ENCODE measurements around the gene GLIPR2. TPM values are rescaled to one million over a fixed set of nuclear protein-coding genes. Genes with fewer than 3 reads are reported as not detected.

The GLIPR2 gene, protein sequence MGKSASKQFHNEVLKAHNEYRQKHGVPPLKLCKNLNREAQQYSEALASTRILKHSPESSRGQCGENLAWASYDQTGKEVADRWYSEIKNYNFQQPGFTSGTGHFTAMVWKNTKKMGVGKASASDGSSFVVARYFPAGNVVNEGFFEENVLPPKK
- total RNA-seq: 15.0 TPM

DNA sequence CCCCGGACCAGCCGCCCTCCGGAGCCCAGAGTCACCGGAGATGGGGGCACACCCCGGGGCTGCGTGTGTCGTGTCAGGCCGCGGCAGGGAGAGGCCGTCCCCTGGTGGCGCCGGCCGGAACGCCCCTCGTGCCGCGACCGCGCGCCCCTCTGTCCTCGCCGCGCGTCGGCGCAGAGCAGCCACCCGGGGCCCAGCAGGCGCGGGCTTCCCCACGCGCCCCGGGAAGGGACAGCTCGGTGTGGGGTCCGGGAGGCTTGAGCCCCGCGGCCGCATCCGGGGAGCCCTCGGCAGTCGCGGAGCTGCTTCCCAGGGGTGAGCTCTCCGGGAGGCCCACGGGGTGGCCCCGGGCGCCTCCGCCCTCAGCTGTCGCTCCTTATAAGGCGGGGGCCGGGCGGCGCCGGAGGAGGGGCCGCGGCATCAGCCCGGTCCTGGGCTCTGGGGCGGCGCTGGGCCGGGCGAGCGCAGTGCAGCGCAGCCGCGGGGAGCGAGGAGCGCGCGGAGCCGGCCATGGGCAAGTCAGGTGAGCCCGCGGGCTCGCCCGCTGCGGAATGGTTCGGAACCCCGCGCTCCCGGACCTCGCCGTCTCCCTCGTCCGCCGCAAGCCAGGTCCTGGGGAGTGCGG is at the start of gene GLIPR2:
Gene GLIPR2, plus strand, starts transcription at position 462 of the 622 bp plus-strand sequence. Its CDS starts 46 bp downstream, at position 508.

DNA sequence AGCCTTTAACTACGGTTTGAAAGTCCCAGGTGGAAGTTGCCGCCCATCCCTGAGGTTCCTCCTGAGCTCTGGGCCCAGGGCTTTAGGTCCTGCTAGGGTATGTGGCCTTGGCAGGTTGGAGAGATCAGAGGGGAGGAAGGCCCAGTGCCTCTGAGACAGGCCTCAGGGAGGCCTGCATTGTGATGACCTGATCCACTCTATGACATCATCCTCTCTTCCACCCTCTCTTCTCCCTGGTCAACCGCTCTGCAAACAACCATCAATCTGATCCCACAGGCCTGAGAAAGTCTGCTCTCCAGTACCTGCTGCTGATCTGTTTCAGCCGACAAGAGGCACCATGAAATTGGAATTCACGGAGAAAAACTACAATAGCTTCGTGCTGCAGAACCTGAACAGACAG is 32.6 kb downstream of the GLIPR2 start, which contains the start of gene CCIN:
Gene CCIN, plus strand, starts transcription at position 223 of the 400 bp plus-strand sequence. Its CDS starts 115 bp downstream, at position 338.

DNA sequence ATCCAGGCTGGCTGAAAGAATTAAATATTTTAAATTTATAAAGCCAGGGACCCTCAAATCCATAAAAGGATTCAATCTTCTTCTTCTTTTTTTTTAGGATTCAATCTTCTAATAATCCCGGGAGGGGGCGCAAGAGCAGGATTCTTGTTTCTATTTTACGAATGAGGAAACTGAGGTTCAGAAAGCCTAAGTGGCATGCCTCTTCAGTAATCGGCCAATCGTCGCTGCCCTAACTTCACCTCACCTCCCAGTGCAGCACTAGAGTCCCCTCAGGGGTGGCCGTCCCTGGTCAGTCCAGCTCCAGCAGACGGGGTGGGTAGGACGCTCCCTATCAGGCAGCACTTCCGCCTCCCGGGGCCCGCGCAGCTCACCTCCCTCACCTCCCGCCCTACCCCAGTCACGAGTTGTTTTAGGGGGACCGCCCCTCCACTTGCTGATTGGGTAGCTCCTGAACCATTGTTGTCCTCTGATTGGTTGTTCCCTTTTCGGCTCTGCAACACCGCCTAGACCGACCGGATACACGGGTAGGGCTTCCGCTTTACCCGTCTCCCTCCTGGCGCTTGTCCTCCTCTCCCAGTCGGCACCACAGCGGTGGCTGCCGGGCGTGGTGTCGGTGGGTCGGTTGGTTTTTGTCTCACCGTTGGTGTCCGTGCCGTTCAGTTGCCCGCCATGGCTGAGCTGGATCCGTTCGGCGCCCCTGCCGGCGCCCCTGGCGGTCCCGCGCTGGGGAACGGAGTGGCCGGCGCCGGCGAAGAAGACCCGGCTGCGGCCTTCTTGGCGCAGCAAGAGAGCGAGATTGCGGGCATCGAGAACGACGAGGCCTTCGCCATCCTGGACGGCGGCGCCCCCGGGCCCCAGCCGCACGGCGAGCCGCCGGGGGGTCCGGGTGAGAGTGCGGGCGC is 54.1 kb downstream of the GLIPR2 start, which contains the start of gene CLTA:
Gene CLTA, plus strand, starts transcription at position 534 of the 902 bp plus-strand sequence. Its CDS starts 136 bp downstream, at position 670.

Other genes starting within 250 kb of the GLIPR2 start
- gene HRCT1, start 230.5 kb upstream of the GLIPR2 start, total RNA-seq: not detected
- 0.46 TPM for gene SPAAR, start 227.2 kb upstream of the GLIPR2 start, total RNA-seq
- not detected for gene OR2S2, start 178.6 kb upstream of the GLIPR2 start, total RNA-seq
- 9.0 TPM for gene RECK, start 99.8 kb upstream of the GLIPR2 start, total RNA-seq
- 0.23 TPM for gene CCIN, start 32.7 kb downstream of the GLIPR2 start, total RNA-seq
- gene CLTA, start 54.2 kb downstream of the GLIPR2 start, total RNA-seq: 136 TPM
- 41.1 TPM for gene GNE, start 121.7 kb downstream of the GLIPR2 start, total RNA-seq